CD14-positive monocyte (primary cell): Measurements from ENCODE around the gene DLGAP4. TPM values are rescaled to one million over a fixed set of nuclear protein-coding genes. Genes with fewer than 3 reads are reported as not detected.
A peak's percentile ranks its signal among the peaks of the same experiment; 100 is the strongest.

Experiments used
- DNase-seq, 3 donors: peaks; one replicate each; pipeline ENCODE4 v3.0.0-alpha.2; 2011 to 2022
- H2AFZ ChIP-seq: 2 replicates; pipeline ENCODE4 v1.6.0; 2012; ENCODE audit warnings: mild to moderate bottlenecking, low read depth, low read length, inconsistent platforms; ENCODE audit not compliant: insufficient read depth, poor library complexity, severe bottlenecking
- H3K27ac ChIP-seq, 2 donors: 1 replicate in 1 of 2; 2 replicates in 1 of 2; pipeline ENCODE4 v1.5.1; 2012 to 2013; ENCODE audit warnings: low read length in 2 of 2, control low read depth in 1 of 2, inconsistent platforms in 1 of 2, low read depth in 1 of 2, mild to moderate bottlenecking in 1 of 2
- H3K27me3 ChIP-seq, 2 donors: one replicate each; pipeline versions ENCODE4 v1.6.0 to v1.6.1; 2011 to 2013; ENCODE audit warnings: low read length in 2 of 2; ENCODE audit not compliant: control insufficient read depth in 2 of 2, insufficient read depth in 2 of 2
- H3K36me3 ChIP-seq, 2 donors: replicated peaks in 1 of 2; 1 replicate in 1 of 2; 2 replicates in 1 of 2; pipeline versions ENCODE4 v1.5.1 to v1.6.1; 2012 to 2013; ENCODE audit warnings: low read length in 2 of 2, control low read depth in 1 of 2, inconsistent platforms in 1 of 2, mild to moderate bottlenecking in 1 of 2; ENCODE audit not compliant: insufficient read depth in 2 of 2, control insufficient read depth in 1 of 2
- H3K4me1 ChIP-seq, 2 donors: 1 replicate in 1 of 2; 2 replicates in 1 of 2; pipeline versions ENCODE4 v1.5.1 to v1.6.1; 2012 to 2013; ENCODE audit warnings: low read length in 2 of 2, control low read depth in 1 of 2, inconsistent platforms in 1 of 2, mild to moderate bottlenecking in 1 of 2, moderate library complexity in 1 of 2; ENCODE audit not compliant: insufficient read depth in 2 of 2, control insufficient read depth in 1 of 2
- H3K4me2 ChIP-seq: replicated peaks from 2 replicates; pipeline ENCODE3; 2012; ENCODE audit warnings: low read length, moderate library complexity, mild to moderate bottlenecking; ENCODE audit not compliant: poor library complexity, severe bottlenecking; ENCODE audit errors: extremely low read depth
- H3K4me3 ChIP-seq, 3 experiments: fragments of 200-600 bp in 1 of 3; sonication (generic) in 1 of 3; replicated peaks in 1 of 3; 1 replicate in 2 of 3; 2 replicates in 1 of 3; pipeline ENCODE4 v1.5.1; 2011 to 2013; ENCODE audit warnings: low read length in 3 of 3, mild to moderate bottlenecking in 3 of 3, control low read depth in 2 of 3, low read depth in 2 of 3, inconsistent platforms in 1 of 3, moderate library complexity in 1 of 3
- H3K79me2 ChIP-seq: 2 replicates; pipeline ENCODE4 v1.6.0; 2012; ENCODE audit warnings: mild to moderate bottlenecking, control low read depth, inconsistent platforms, low read length, moderate library complexity; ENCODE audit not compliant: insufficient read depth
- H3K9ac ChIP-seq: 2 replicates; pipeline ENCODE4 v1.6.0; 2017; ENCODE audit warnings: low read length, mild to moderate bottlenecking; ENCODE audit not compliant: insufficient read depth, poor library complexity, severe bottlenecking
- H3K9me3 ChIP-seq, 2 donors: replicated peaks in 1 of 2; 1 replicate in 1 of 2; 2 replicates in 1 of 2; pipeline versions ENCODE4 v1.5.1 to v1.6.1; 2012 to 2013; ENCODE audit warnings: low read length in 2 of 2, control low read depth in 1 of 2; ENCODE audit not compliant: control insufficient read depth in 1 of 2, insufficient read depth in 1 of 2
- H4K20me1 ChIP-seq: 2 replicates; pipeline ENCODE4 v1.6.0; 2012; ENCODE audit warnings: mild to moderate bottlenecking, low read length, control low read depth, moderate library complexity; ENCODE audit not compliant: insufficient read depth
- H3K27ac Mint-ChIP-seq, 7 donors: one replicate each; pipeline ENCODE4 v1.8.0; 2020; ENCODE audit warnings: mild to moderate bottlenecking in 7 of 7, mixed read lengths in 7 of 7, moderate library complexity in 6 of 7, inconsistent platforms in 2 of 7
- H3K27me3 Mint-ChIP-seq, 3 donors: one replicate each; pipeline ENCODE4 v1.8.0; 2021 to 2022; ENCODE audit warnings: low read depth in 3 of 3, mild to moderate bottlenecking in 3 of 3, mixed read lengths in 3 of 3, moderate library complexity in 3 of 3, inconsistent platforms in 1 of 3
- H3K36me3 Mint-ChIP-seq, 2 donors: one replicate each; pipeline ENCODE4 v1.8.0; 2020; ENCODE audit warnings: mixed read lengths in 2 of 2, inconsistent platforms in 1 of 2, mild to moderate bottlenecking in 1 of 2
- H3K4me1 Mint-ChIP-seq: one replicate; pipeline ENCODE4 v1.8.0; 2020; ENCODE audit warnings: mild to moderate bottlenecking, mixed read lengths
- H3K4me3 Mint-ChIP-seq, 2 donors: one replicate each; pipeline ENCODE4 v1.8.0; 2020; ENCODE audit warnings: mild to moderate bottlenecking in 2 of 2, mixed read lengths in 2 of 2, moderate library complexity in 1 of 2
- H3K9me3 Mint-ChIP-seq, 7 donors: one replicate each; pipeline ENCODE4 v1.8.0; 2020 to 2022; ENCODE audit warnings: mixed read lengths in 7 of 7, mild to moderate bottlenecking in 6 of 7, moderate library complexity in 6 of 7, inconsistent platforms in 2 of 7
- WGBS: methylation state at CpG from one replicate; pipeline ENCODE4 v1.1.5; 2013; ENCODE audit warnings: missing lambda C conversion rate; ENCODE audit not compliant: insufficient coverage; 5-methylcytosine and 5-hydroxymethylcytosine counted together
- intact Hi-C, 2 donors: fragments of 100-400 bp; cut with micrococcal nuclease; formaldehyde crosslinking; loops; one replicate each; pipeline versions ENCODE4 v1.15.0 to v1.15.1; 2023
- polyA plus RNA-seq, 3 donors: library from polyadenylated mRNA; depleted of rRNA in 1 of 3; unstranded in 2 of 3; stranded (reverse) in 1 of 3; fragments of 300-500 nt in 2 of 3; fragments of >200 nt in 1 of 3; fragmentation: Illumina TruSeq in 2 of 3; gene quantifications; 1 replicate in 2 of 3; 2 replicates in 1 of 3; pipeline ENCODE4 v1.2.3, GENCODE V29; 2012 to 2021
- TF ChIP-seq, protein P1 (sequence below): fragments of 200-600 bp; IDR thresholded peaks from one replicate; pipeline ENCODE4 v1.8.0; 2022; ENCODE audit warnings: antibody characterized with exemption, mild to moderate bottlenecking

DLGAP4 gene
- polyA plus RNA-seq, 3 donors = 9.9 to 52.7 (median 17.6) TPM

DNA sequence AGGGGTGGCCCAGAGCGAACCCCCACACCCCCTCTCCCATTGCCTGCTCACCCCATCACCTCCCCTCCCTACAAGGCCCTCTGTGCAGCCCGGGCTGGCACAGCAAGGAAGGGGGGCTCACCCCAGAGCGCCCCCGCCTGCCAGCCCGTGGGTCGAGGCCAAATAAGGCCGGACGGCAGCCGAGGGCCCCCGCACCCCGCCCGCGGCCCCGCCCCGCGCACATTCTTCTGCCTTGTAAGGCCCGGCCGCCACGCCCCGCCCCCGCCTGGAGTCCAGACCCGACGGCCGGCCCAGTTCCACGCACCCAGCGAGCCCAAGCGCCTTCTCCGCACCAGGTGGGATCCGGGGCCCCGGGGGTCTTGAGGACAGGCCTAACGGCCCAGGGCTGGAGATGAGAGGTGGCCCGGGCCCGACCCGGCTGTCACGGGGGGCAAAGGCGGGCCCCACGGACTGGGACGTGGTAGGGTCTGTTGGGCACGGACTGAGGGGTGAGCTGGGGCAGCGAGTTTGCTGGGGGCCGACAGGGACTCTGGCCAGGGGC lies 235.2 kb downstream of the DLGAP4 start, which contains the start of gene MYL9:
TSS of gene MYL9 (plus strand) at position 293 of the 541 bp plus-strand sequence. CDS start 3,366 bp downstream, outside the sequence.
- Histone ChIP-seq H3K4me3 (peak within 1 kb of the TSS; percentile 1 to 68 (median 30)), H3K9ac (peak within 1 kb of the TSS; percentile 62), H2AFZ (peak within 1 kb of the TSS; percentile 89)

DNA sequence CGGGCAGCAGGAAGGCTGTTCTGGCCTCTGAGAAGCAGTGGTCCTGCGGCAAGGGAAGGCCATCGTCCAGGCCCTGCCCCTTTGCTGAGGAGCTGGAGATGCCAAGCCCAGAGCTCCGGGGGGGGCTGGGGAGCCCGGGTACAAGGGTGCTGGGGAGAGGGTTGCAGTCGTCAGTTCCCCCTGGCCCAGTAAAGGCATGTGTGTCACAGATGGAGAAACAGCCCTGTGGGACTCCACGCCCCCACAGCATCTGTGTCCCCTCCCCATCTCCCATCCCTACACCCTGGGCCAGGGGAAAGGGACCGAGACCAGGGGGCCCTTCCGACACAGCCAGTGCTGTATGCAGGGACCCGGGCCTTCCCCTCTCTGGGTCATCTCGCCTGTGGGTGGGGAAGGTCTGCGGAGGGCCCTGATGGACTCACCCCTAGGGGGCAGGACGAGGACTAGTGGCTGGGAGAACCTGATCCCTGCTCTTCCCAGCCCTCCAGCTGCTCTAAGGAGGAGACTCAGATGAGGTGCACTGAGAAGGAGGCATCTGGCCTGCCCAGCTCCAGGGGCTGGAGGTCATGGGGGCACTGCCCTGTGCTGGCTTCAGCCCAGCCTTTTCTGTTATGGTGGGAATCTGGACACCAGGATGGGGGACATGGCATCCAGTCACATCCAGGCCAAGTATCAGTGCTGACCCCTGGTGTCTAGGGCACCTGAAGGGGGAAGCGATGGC lies 235.8 kb downstream of the DLGAP4 start:
- no peaks in the 10 kb centered on the region for H3K79me2 ChIP-seq
- Mint-ChIP-seq H3K36me3 (no peaks in the 10 kb centered on the region), H3K9me3 (peaks cover 0 to 1% (median 0%) of the 10 kb centered on the region in 7 donors), H3K4me3 (peak overlapping the region; percentile 64 to 72), H3K27ac (peak overlapping the region in 1 of 7 donors; percentile 50), H3K27me3 (peaks cover 0 to 7% (median 7%) of the 10 kb centered on the region in 3 donors), H3K4me1 (peaks cover 1% of the 10 kb centered on the region)
- H3K9me3 ChIP-seq = no peaks in the 10 kb centered on the region
- H3K4me1 ChIP-seq = peaks cover 9 to 13% of the 10 kb centered on the region in 2 donors
- no peaks in the 10 kb centered on the region for H3K27me3 ChIP-seq
- peak overlapping the region in 2 of 3 experiments; percentile 30 to 68 for H3K4me3 ChIP-seq
- H3K9ac ChIP-seq = peak overlapping the region; percentile 62
- H3K36me3 ChIP-seq = no peaks in the 10 kb centered on the region
- no peak for DNase-seq
- TF ChIP-seq, protein P1, sequence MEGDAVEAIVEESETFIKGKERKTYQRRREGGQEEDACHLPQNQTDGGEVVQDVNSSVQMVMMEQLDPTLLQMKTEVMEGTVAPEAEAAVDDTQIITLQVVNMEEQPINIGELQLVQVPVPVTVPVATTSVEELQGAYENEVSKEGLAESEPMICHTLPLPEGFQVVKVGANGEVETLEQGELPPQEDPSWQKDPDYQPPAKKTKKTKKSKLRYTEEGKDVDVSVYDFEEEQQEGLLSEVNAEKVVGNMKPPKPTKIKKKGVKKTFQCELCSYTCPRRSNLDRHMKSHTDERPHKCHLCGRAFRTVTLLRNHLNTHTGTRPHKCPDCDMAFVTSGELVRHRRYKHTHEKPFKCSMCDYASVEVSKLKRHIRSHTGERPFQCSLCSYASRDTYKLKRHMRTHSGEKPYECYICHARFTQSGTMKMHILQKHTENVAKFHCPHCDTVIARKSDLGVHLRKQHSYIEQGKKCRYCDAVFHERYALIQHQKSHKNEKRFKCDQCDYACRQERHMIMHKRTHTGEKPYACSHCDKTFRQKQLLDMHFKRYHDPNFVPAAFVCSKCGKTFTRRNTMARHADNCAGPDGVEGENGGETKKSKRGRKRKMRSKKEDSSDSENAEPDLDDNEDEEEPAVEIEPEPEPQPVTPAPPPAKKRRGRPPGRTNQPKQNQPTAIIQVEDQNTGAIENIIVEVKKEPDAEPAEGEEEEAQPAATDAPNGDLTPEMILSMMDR = peak; percentile 44
- H3K4me2 ChIP-seq = peak overlapping the region; percentile 77
- no peak overlapping the region for H3K27ac ChIP-seq
- H2AFZ ChIP-seq = peak overlapping the region; percentile 89
- intact Hi-C loops = loop anchor here in 1 of 2 donors (10.0 kb wide), 1 partner anchor 343 kb away; no protein-coding TSS in a partner anchor
- H4K20me1 ChIP-seq = no peaks in the 10 kb centered on the region
- 57% methylated on average over 9 of the region's 14 CpGs for WGBS

More for the DNA sequence above, 235.2 kb downstream of the DLGAP4 start, which contains the start of gene MYL9:
- Histone ChIP-seq H3K9me3 (no peaks in the 10 kb centered on the region), H3K79me2 (no peaks in the 10 kb centered on the region), H3K27me3 (no peaks in the 10 kb centered on the region), H3K4me2 (peak within 1 kb of the TSS; percentile 77), H4K20me1 (no peaks in the 10 kb centered on the region), H3K4me1 (peaks cover 9 to 13% of the 10 kb centered on the region in 2 donors), H3K27ac (no peak within 1 kb of the TSS), H3K36me3 (no peaks in the 10 kb centered on the region)
- TF ChIP-seq, protein P1 = no peak
- Mint-ChIP-seq H3K36me3 (no peaks in the 10 kb centered on the region), H3K9me3 (peaks cover 0 to 1% (median 0%) of the 10 kb centered on the region in 7 donors), H3K27ac (peak within 1 kb of the TSS in 1 of 7 donors; percentile 50), H3K4me3 (peak within 1 kb of the TSS; percentile 64 to 72), H3K4me1 (peaks cover 1% of the 10 kb centered on the region), H3K27me3 (peaks cover 3 to 7% (median 6%) of the 10 kb centered on the region in 3 donors)
- DNase-seq = peak; percentile 37 to 43 (median 42)
- WGBS = 5% methylated on average over 41 of the region's 41 CpGs
- intact Hi-C loops = loop anchor here in 1 of 2 donors (10.0 kb wide), 1 partner anchor 344 kb away; no protein-coding TSS in a partner anchor
